ENCODE data around the gene RAPGEF1. TPM values are rescaled to one million over a fixed set of nuclear protein-coding genes. Genes with fewer than 3 reads are reported as not detected.
A peak's percentile ranks its signal among the peaks of the same experiment; 100 is the strongest.

RAPGEF1 gene
- total and polyA plus RNA-seq, 9 of the 15 experiments (the other 6 are each of a cell fraction or from before 2014, with no cell fraction given): 0.06 to 44.1 (median 19.9) TPM

- TF ChIP-seq PHF20 (IDR thresholded peaks at IDR 0.05; ENCODE audit: partially characterized antibody) (peak; percentile 71), VEZF1 (CRISPR knock-in tag; IDR thresholded peaks at IDR 0.05) (peak; percentile 82), KAT8 (IDR thresholded peaks at IDR 0.05; ENCODE audit: low read depth) (no peak), CCAR2 (IDR thresholded peaks at IDR 0.05; ENCODE audit: low read depth, low read length) (no peak), POU5F1 (IDR thresholded peaks at IDR 0.05; ENCODE audit: borderline replicate concordance, low read depth, low read length, partially characterized antibody) (no peak), ZNF324 (CRISPR knock-in tag; IDR thresholded peaks at IDR 0.05) (no peak), GATAD2A (IDR thresholded peaks at IDR 0.05) (no peak), HDAC8 (tag; IDR thresholded peaks at IDR 0.05) (no peak), E2F6 (IDR thresholded peaks at IDR 0.05; ENCODE audit: borderline replicate concordance in 1 of 2, extremely low read depth in 1 of 2, insufficient read depth in 1 of 2, insufficient read length in 1 of 2, low read depth in 1 of 2, low read length in 1 of 2, poor library complexity in 1 of 2, severe bottlenecking in 1 of 2) (peak in 1 of 2 experiments; percentile 50), ZNF12 (CRISPR knock-in tag; IDR thresholded peaks at IDR 0.05) (peak; percentile 36; the same call in 1 of the 2 replicates), PML (IDR thresholded peaks at IDR 0.05; ENCODE audit: low read length) (no peak), USF2 (CRISPR knock-in tag; IDR thresholded peaks at IDR 0.05) (no peak), SIN3B (IDR thresholded peaks at IDR 0.05; ENCODE audit: low read depth) (peak; percentile 21; the same call in 1 of the 2 replicates), NUFIP1 (IDR thresholded peaks at IDR 0.05; ENCODE audit: partially characterized antibody) (no peak), RNF2 (IDR thresholded peaks at IDR 0.05) (no peak), RBM25 (IDR thresholded peaks at IDR 0.05; ENCODE audit: low read depth, low read length, severe bottlenecking) (no peak), TCF3 (CRISPR knock-in tag; IDR thresholded peaks at IDR 0.05) (no peak), ZSCAN29 (IDR thresholded peaks at IDR 0.05) (no peak), SREBF1 (IDR thresholded peaks at IDR 0.05; ENCODE audit: borderline replicate concordance, low read depth, low read length) (no peak), CSDE1 (IDR thresholded peaks at IDR 0.05) (no peak), ILK (tag; IDR thresholded peaks at IDR 0.05; ENCODE audit: borderline replicate concordance, low read depth) (no peak), ZNF232 (CRISPR knock-in tag; IDR thresholded peaks at IDR 0.05) (no peak), DLX4 (CRISPR knock-in tag; IDR thresholded peaks at IDR 0.05) (no peak), ZBTB34 (CRISPR knock-in tag; IDR thresholded peaks at IDR 0.05) (no peak)
Measured at GRCh38 chr9:131530920-131531832, 208.7 kb downstream of the RAPGEF1 start, which contains the start of gene UCK1 (continued).
